GM23338 (cell line): Measurements from ENCODE around the gene CYB561D1. TPM values are rescaled to one million over a fixed set of nuclear protein-coding genes. Genes with fewer than 3 reads are reported as not detected.

ENCODE experiments used
- ATAC-seq: fragments of 200-7000 bp; cut with Tn5 transposase; 3 replicates; pipeline ENCODE4 v1.9.1; 2020
- DNase-seq: peaks from one replicate; pipeline ENCODE4 v3.0.0-alpha.2; 2015; ENCODE audit warnings: low spot score
- H2AFZ ChIP-seq: fragments of 200-600 bp; sonication (generic); 2 replicates; pipeline ENCODE4 v1.8.0; 2016; ENCODE audit warnings: antibody characterized with exemption, mild to moderate bottlenecking, moderate library complexity
- H3F3A ChIP-seq: fragments of 200-600 bp; sonication (generic); replicated peaks from 2 replicates; pipeline ENCODE4 v1.8.0; 2017; ENCODE audit warnings: antibody characterized with exemption, mixed run types, low read depth
- H3K27ac ChIP-seq: fragments of 200-600 bp; sonication (generic); 2 replicates; pipeline ENCODE4 v1.6.1; 2016; ENCODE audit warnings: low read depth
- H3K27me3 ChIP-seq: fragments of 200-600 bp; sonication (generic); 2 replicates; pipeline ENCODE4 v1.8.0; 2016; ENCODE audit warnings: mild to moderate bottlenecking, mixed run types, moderate library complexity; ENCODE audit not compliant: insufficient read depth
- H3K36me3 ChIP-seq: fragments of 200-600 bp; sonication (generic); 2 replicates; pipeline ENCODE4 v1.8.0; 2016; ENCODE audit warnings: mild to moderate bottlenecking; ENCODE audit not compliant: insufficient read depth
- H3K4me1 ChIP-seq: fragments of 200-600 bp; sonication (generic); 2 replicates; pipeline ENCODE4 v1.8.0; 2016; ENCODE audit warnings: mild to moderate bottlenecking, moderate library complexity; ENCODE audit not compliant: insufficient read depth
- H3K4me2 ChIP-seq: fragments of 200-600 bp; sonication (generic); 2 replicates; pipeline ENCODE4 v1.7.1; 2017; ENCODE audit warnings: mixed run types
- H3K4me3 ChIP-seq: fragments of 200-600 bp; sonication (generic); 2 replicates; pipeline ENCODE4 v1.6.1; 2016; ENCODE audit warnings: mixed run types
- H3K79me2 ChIP-seq: fragments of 200-600 bp; sonication (generic); replicated peaks from 2 replicates; pipeline ENCODE4 v1.8.0; 2017; ENCODE audit warnings: mild to moderate bottlenecking; ENCODE audit not compliant: insufficient read depth
- H3K9me2 ChIP-seq: fragments of 200-600 bp; sonication (generic); 2 replicates; pipeline ENCODE4 v1.8.0; 2017; ENCODE audit not compliant: insufficient read depth
- H4K20me1 ChIP-seq: fragments of 200-600 bp; sonication (generic); replicated peaks from 2 replicates; pipeline ENCODE4 v1.8.0; 2017; ENCODE audit warnings: mild to moderate bottlenecking; ENCODE audit not compliant: insufficient read depth
- H3K27ac Mint-ChIP-seq: 2 replicates; pipeline ENCODE4 v1.8.0; 2020; ENCODE audit warnings: inconsistent platforms, mild to moderate bottlenecking, moderate library complexity, mixed read lengths
- H3K27me3 Mint-ChIP-seq: 3 replicates; pipeline ENCODE4 v1.8.0; 2022; ENCODE audit warnings: low read depth, mild to moderate bottlenecking, moderate library complexity, mixed read lengths, inconsistent platforms; ENCODE audit not compliant: insufficient read depth, poor library complexity
- H3K36me3 Mint-ChIP-seq: 3 replicates; pipeline ENCODE4 v1.8.0; 2021; ENCODE audit warnings: low read depth, mild to moderate bottlenecking, inconsistent platforms, moderate library complexity, mixed read lengths
- H3K4me1 Mint-ChIP-seq: 3 replicates; pipeline ENCODE4 v1.8.0; 2020; ENCODE audit warnings: mild to moderate bottlenecking, inconsistent platforms, mixed read lengths
- H3K4me3 Mint-ChIP-seq: 3 replicates; pipeline ENCODE4 v1.8.0; 2021; ENCODE audit warnings: moderate library complexity, mild to moderate bottlenecking, inconsistent platforms, mixed read lengths
- H3K9me3 Mint-ChIP-seq: 3 replicates; pipeline ENCODE4 v1.8.0; 2020; ENCODE audit warnings: moderate library complexity, mild to moderate bottlenecking, inconsistent platforms, mixed read lengths
- CREB1 ChIP-seq: fragments of 250-450 bp; sonication (Bioruptor Pico); IDR thresholded peaks from 2 replicates; pipeline ENCODE4 v1.5.0; 2020; ENCODE audit warnings: low read depth, mild to moderate bottlenecking, moderate library complexity
- JUNB ChIP-seq: IDR thresholded peaks from one replicate; pipeline ENCODE4 v1.6.1; 2016; ENCODE audit warnings: antibody characterized with exemption; ENCODE audit not compliant: unreplicated experiment
- NANOG ChIP-seq: IDR thresholded peaks from 2 replicates; pipeline ENCODE4 v1.6.1; 2016; ENCODE audit warnings: antibody characterized with exemption, borderline replicate concordance
- POLR2AphosphoS5 ChIP-seq: IDR thresholded peaks from 2 replicates; pipeline ENCODE4 v1.6.1; 2016; ENCODE audit warnings: antibody characterized with exemption, low read depth
- STAT1 ChIP-seq: IDR thresholded peaks from one replicate; pipeline ENCODE4 v1.6.1; 2016; ENCODE audit warnings: antibody characterized with exemption; ENCODE audit not compliant: unreplicated experiment
- ZNF114 ChIP-seq: fragments of 250-450 bp; sonication (Bioruptor Pico); IDR thresholded peaks from 2 replicates; pipeline ENCODE4 v1.5.0; 2020; ENCODE audit warnings: mild to moderate bottlenecking, moderate library complexity
- ZNF331 ChIP-seq: fragments of 250-450 bp; sonication (Bioruptor Pico); IDR thresholded peaks from 2 replicates; pipeline ENCODE4 v1.5.0; 2020; ENCODE audit warnings: low read depth, mild to moderate bottlenecking, moderate library complexity
- polyA plus RNA-seq: library from polyadenylated mRNA; unstranded; fragments of >200 nt; fragmentation: Nextera tagmentation; extraction: Ambion mirVana; gene quantifications from 2 replicates; pipeline ENCODE4 v1.2.1, GENCODE V29; 2016
- total RNA-seq: library from RNA; depleted of rRNA; stranded (reverse); fragments of >200 nt; shearing (Covaris generic); gene quantifications from 2 replicates; pipeline ENCODE4 v1.2.3, GENCODE V29; 2014
- TF ChIP-seq, protein P1 (sequence below): IDR thresholded peaks from 2 replicates; pipeline ENCODE4 v1.6.1; 2016; ENCODE audit warnings: antibody characterized with exemption
- TF ChIP-seq, protein P2 (sequence below): IDR thresholded peaks from one replicate; pipeline ENCODE4 v1.6.1; 2018; ENCODE audit warnings: antibody characterized with exemption; ENCODE audit not compliant: unreplicated experiment
- TF ChIP-seq, protein P3 (sequence below), 2 experiments: fragments of 200-600 bp in 1 of 2; sonication (generic) in 1 of 2; conservative IDR thresholded peaks; 2 replicates each; pipeline versions ENCODE4 v1.5.1 to v1.6.1; 2016 to 2017; ENCODE audit warnings: antibody characterized with exemption in 2 of 2, low read depth in 2 of 2, mild to moderate bottlenecking in 2 of 2, moderate library complexity in 1 of 2

The CYB561D1 gene
- total and polyA plus RNA-seq, 2 experiments from 2014 or later: 0.95 to 2.7 TPM

DNA sequence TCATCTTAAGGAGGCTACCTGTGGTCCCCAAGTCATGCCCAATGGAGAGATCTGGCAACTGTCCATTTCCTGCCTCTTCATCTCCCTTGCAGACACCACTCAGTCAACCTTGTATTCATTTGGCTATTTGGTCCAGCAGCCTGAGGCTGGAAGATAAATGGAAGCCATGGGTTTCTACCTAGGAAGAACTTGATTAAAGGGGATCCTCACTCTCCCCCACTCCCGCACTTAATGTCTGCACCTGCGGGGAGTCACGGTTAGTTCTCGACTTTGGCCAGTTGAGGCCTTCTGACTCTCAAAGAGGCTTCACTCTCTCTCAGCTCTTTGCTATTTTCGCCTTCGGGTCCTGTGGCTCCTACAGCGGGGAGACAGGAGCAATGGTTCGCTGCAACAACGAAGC lies 18.6 kb upstream of the CYB561D1 start (continued):
- TF ChIP-seq, protein P1, sequence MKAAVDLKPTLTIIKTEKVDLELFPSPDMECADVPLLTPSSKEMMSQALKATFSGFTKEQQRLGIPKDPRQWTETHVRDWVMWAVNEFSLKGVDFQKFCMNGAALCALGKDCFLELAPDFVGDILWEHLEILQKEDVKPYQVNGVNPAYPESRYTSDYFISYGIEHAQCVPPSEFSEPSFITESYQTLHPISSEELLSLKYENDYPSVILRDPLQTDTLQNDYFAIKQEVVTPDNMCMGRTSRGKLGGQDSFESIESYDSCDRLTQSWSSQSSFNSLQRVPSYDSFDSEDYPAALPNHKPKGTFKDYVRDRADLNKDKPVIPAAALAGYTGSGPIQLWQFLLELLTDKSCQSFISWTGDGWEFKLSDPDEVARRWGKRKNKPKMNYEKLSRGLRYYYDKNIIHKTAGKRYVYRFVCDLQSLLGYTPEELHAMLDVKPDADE: no peak
- TF ChIP-seq, protein P2, sequence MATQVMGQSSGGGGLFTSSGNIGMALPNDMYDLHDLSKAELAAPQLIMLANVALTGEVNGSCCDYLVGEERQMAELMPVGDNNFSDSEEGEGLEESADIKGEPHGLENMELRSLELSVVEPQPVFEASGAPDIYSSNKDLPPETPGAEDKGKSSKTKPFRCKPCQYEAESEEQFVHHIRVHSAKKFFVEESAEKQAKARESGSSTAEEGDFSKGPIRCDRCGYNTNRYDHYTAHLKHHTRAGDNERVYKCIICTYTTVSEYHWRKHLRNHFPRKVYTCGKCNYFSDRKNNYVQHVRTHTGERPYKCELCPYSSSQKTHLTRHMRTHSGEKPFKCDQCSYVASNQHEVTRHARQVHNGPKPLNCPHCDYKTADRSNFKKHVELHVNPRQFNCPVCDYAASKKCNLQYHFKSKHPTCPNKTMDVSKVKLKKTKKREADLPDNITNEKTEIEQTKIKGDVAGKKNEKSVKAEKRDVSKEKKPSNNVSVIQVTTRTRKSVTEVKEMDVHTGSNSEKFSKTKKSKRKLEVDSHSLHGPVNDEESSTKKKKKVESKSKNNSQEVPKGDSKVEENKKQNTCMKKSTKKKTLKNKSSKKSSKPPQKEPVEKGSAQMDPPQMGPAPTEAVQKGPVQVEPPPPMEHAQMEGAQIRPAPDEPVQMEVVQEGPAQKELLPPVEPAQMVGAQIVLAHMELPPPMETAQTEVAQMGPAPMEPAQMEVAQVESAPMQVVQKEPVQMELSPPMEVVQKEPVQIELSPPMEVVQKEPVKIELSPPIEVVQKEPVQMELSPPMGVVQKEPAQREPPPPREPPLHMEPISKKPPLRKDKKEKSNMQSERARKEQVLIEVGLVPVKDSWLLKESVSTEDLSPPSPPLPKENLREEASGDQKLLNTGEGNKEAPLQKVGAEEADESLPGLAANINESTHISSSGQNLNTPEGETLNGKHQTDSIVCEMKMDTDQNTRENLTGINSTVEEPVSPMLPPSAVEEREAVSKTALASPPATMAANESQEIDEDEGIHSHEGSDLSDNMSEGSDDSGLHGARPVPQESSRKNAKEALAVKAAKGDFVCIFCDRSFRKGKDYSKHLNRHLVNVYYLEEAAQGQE: no peak
- TF ChIP-seq CREB1 (CRISPR knock-in tag) (no peak), POLR2AphosphoS5 (no peak), STAT1 (no peak), ZNF331 (CRISPR knock-in tag) (no peak)

- H3K27me3 ChIP-seq: peaks cover 2% of the 10 kb centered on the region; the same call in 1 of the 2 replicates
- H3K79me2 ChIP-seq: no peaks in the 10 kb centered on the region
- no peaks in the 10 kb centered on the region; the same call in 2 of the 3 replicates for H3K9me3 Mint-ChIP-seq
- ATAC-seq (no peak), DNase-seq (no peak)
- H3K4me2 ChIP-seq: no peak overlapping the region
- no peaks in the 10 kb centered on the region for H4K20me1 ChIP-seq
- no peak overlapping the region for H3K27ac ChIP-seq
- no peaks in the 10 kb centered on the region for H3K9me2 ChIP-seq
- peaks cover 6% of the 10 kb centered on the region for H3K27me3 Mint-ChIP-seq
- no peaks in the 10 kb centered on the region; the same call in 2 of the 3 replicates for H3K36me3 Mint-ChIP-seq
- no peak overlapping the region for H3K4me3 Mint-ChIP-seq
- no peak overlapping the region for H3K4me3 ChIP-seq
- H3K36me3 ChIP-seq: no peaks in the 10 kb centered on the region
- no peak for TF ChIP-seq JUNB
- TF ChIP-seq, protein P3, sequence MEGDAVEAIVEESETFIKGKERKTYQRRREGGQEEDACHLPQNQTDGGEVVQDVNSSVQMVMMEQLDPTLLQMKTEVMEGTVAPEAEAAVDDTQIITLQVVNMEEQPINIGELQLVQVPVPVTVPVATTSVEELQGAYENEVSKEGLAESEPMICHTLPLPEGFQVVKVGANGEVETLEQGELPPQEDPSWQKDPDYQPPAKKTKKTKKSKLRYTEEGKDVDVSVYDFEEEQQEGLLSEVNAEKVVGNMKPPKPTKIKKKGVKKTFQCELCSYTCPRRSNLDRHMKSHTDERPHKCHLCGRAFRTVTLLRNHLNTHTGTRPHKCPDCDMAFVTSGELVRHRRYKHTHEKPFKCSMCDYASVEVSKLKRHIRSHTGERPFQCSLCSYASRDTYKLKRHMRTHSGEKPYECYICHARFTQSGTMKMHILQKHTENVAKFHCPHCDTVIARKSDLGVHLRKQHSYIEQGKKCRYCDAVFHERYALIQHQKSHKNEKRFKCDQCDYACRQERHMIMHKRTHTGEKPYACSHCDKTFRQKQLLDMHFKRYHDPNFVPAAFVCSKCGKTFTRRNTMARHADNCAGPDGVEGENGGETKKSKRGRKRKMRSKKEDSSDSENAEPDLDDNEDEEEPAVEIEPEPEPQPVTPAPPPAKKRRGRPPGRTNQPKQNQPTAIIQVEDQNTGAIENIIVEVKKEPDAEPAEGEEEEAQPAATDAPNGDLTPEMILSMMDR (conservative IDR thresholded peaks at IDR 0.05; ENCODE audit: low read depth in 2 of 2): no peak
- TF ChIP-seq, protein P2: no peak
- TF ChIP-seq NANOG: no peak
- TF ChIP-seq CREB1 (CRISPR knock-in tag): no peak
- TF ChIP-seq, protein P1: no peak
- TF ChIP-seq ZNF114 (CRISPR knock-in tag): no peak
- no peaks in the 10 kb centered on the region for H3F3A ChIP-seq
- H3K27ac Mint-ChIP-seq: no peak overlapping the region
- H3K4me1 Mint-ChIP-seq: peaks cover 10% of the 10 kb centered on the region
- H2AFZ ChIP-seq: no peak overlapping the region
- H3K4me1 ChIP-seq: no peaks in the 10 kb centered on the region; the same call in 1 of the 2 replicates
These were observed 17.1 kb upstream of the CYB561D1 start for GRCh38 chr1:109476825-109477224.
